ENCODE data around the gene CPLANE1.
"Not testable (repeated sequence)": the region's sequence is repeated elsewhere in the genome, so short reads cannot be mapped to it uniquely, and the experiment has no call there.

The CPLANE1 gene

DNA sequence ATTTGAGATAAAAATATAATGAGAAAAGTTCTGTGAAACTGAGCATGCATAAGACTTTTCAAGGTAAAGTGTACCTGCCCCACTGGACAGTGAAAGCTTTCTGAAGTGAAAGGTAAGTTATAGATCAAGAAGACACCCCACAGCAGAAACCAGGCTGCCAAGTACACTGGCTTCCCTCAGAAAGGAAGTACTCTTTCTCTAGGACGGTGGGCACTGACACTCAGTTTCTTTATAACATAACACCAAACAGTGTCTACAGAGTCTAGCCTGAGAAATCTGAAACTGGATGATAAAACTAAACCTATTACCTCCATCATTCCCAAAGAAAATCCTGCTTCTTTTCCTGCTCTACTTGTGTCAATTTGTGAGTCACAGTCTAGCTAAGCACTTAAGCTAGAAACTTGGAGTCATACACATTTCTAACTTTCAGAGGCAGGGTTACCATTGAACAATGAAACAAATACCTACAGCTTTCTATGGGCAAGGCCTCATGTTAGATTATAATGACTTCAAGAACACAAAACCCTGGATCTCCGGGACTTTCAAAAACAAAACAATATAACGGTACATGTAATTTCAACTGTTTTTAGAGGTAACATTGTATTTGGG is 136.7 kb downstream of the CPLANE1 start:
- no peak for DNase-seq

DNA sequence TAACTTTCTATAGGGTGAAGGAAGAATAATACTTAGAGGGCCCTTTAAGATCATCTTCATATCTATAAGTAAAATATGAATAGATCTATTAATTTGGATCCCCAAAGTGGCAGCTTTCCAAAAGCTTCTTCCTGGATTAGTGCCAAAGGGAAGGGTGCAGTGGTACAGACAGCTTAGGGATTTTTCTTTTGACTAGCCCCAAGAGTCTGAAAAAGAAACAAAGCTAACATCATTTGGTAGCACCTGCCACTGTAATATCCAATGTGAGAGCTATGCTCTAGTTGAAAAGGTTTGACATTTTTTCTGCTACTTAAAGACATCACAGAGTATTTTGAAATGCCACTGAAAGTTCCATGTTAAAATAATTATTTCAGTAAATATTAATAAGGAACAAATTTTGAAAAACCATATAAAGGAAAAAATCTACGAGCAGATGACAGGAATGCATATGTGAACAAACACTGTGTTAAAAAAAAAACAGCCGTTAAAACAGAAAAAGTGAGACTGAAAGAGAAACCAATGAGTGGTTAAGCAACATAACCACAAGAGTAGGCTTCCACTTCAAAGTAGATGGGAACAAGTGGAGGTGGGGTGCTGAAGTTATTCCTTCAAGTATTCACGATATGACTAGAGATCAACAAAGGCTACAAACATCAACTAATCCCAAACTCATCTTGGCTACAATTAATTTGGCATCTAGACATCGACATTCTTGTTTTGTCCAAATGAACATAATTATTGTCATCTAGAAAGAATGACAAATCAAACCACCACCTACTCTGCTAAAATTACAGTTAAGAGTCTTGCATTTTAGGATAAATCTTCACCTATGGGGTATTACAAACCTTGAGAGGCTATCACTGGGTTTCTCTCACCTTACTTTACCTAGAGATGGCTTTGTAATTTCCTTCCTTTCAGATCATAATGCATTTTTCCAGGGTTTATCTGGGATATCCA is 137.5 kb downstream of the CPLANE1 start:
- no peak for DNase-seq

DNA sequence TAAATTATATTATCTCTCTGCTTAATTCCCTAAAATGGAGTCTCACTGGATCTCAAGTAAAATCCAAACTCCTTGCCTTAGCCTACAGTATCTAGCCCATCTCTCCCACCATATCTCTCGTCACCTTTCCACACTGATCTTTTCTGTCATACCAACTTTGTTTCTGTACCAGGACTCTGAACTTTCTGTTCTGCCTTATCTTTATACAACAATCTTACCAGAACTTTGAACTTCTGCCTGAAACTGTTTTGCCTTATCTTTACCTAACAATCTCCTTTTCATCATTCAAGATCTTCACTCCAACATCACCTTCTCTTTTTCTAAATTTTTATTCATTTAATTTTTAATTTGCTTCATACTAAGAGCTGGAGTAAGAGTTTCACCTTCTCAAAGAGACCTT is 139.0 kb downstream of the CPLANE1 start:
- DNase-seq, result no peak

DNA sequence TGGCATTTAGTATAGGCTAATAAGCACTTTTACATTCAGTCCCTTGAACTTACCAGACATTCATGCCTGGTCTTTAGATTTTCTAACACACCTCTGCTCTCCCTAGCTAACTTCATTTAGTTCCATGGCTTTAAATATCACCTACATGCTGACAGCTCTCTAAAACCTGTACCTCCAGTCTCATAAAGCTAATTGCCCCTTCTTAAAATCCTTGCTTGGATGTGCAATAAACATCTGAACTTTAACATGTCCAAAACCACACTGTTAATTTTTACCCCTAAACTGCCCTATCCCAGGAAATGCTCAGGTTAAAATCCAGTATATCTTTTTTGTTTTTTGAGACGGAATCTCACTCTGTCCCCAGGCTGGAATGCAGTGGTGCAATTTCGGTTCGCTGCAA is 139.8 kb downstream of the CPLANE1 start:
- DNase-seq, result no peak

DNA sequence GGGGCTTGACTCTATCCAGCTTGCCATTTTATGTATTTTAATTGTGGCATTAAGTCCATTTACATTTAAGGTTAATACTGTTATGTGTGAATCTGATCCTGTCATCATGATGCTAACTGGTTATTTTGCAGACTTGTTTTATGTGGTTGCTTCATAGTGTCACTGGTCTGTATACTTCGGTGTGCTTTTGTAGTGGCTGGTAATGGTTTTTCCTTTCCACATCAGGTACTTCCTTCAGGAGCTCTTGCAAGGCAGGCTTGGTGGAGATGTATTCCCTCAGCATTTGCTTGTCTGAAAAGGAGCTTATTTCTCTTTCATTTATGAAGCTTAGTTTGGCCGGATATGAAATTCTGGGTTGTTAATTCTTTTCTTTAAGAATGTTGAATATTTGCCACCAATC is 145.9 kb downstream of the CPLANE1 start:
- DNase-seq, result no peak

DNA sequence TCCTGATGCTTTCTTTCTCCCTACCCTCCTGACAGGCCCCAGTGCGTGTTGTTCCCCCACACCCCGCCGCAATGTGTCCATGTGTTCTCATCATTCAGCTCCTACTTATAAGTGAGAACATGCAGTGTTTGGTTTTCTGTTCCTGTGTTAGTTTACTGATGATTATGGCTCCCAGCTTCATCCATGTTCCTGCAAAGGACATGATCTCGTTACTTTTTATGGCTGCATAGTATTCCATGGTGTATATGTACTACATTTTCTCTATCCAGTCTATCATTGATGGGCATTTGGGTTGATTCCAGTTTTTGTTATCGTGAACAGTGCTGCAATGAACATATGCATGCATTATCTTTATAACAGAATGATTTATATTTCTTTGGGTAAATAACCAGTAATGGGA is 149.9 kb downstream of the CPLANE1 start:
- not testable (repeated sequence) for DNase-seq

DNA sequence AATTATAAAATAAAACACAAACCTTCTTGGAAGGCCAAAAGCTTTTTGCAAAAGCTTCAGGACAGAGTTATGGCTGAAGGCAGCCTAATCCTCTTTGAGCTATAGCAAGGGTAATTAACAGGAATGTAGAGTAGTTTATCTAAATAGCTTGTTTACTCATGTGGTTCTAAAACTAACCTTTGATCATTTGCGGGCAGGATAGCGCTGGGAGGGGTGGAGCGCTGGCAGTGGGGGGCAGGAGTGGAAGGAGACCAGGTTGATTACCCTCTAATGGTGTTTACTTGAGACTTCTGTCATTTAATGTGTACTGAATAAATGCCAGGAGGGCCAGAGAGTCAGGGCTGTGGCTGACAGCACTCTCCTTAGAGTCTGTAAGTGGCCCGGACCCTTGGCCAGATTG is 155.4 kb downstream of the CPLANE1 start:
- not testable (repeated sequence) for DNase-seq

DNA sequence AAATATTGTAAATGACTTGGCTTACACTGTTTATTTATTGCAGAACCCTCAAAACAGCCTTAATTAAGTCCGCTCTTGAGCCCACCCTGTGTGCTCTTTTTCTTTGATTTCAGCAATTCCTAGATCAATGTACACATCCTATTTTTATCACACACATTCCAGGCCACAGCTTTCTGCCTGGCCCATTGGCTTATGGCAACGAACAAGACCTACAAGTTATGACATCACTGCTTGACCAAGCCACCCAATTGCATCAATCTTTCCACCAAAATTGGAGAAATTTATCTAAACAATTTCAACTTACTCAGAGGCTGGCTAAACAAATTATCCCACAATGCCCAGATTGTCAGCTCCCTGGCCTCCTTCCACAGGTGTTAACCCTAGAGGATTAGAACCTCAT is 158.4 kb downstream of the CPLANE1 start:
- DNase-seq, result no peak

DNA sequence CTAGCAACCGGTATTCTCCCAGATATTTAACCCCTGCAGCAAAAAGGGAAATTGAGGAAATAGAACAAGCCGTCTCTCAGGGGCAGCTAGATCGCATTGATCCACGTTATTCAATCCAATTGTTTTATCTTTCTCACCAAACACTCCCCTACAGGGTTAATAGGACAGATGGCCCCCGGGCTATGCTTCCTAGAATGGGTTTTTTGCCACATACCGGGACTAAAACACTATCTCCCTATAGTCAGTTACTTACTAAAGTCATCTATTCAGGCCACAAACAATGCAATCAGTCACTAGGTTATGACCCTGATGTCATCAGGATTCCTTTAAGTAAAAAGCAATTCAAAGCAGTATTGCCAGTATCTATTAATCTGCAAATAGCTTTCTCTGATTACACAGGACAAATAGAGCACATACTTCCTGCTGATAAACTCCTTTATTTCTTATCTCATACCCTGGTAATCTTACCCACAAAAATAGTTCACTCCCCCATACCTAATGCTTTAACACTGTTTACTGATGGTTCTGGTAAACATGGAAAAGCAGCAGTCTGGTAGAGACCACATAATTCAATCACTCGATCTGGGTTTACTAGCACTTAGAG is 159.0 kb downstream of the CPLANE1 start:
- no peak for DNase-seq

DNA sequence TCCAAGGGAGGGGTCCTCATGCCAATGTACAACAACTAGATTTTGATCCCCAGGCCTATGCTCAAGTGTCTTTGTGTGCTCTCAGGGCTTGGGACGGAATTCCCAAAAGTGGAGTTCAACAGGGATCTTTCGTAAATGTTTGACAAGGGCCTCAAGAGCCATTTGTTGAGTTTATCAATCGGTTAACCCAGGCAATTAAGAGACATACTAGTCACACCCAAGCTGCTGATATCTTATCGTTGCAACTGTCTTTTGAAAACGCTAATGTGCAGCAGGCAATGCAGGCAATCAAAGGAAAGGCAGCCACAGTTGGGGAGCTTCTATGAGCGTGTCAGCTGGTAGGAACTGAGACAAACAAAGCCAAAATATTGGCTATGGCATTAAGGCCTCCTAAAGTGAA is 161.2 kb downstream of the CPLANE1 start:
- no peak for DNase-seq

DNA sequence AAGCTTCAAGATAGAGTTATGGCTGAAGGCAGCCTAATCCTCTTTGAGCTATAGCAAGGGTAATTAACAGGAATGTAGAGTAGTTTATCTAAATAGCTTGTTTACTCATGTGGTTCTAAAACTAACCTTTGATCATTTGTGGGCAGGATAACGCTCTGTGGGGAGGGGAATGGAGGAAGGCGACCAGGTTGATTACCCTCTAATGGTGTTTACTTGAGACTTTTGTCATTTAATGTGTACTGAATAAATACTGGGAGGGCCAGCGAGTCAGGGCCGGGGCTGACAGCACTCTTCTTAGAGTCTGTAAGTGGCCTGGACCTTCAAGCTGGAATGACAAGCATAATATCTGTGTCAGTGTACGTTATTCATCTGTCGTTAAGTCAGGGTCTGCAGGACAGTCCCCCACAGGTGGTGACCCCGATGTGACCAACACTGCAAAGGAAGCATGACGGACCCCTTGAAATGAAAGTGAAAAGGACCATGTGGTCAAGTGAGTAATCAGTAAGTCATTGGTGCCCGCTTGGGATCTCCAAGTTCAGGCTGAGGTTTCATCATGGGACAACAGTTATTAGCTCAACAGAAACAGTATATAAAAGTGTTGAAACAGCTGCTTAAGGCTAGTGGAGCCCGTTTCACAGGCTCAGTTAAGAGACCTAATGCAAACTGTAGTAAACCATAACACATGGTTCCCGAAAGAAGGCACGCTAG is 162.6 kb downstream of the CPLANE1 start:
- DNase-seq, result no peak

DNA sequence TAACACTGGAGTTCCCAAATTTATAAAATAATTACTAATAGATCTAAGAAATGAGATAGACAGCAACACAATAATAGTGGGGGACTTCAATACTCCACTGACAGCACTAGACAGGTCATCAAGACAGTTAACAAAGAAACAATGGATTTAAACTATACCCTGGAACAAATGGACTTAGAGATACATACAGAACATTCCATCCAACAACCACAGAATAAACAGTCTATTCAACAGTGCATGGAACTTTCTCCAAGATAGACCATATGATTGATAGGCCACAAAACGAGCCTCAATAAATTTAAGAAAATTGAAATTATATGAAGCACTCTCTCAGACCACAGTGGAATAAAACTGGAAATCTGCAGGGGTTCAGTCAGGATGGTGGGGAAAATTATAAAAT is 163.2 kb downstream of the CPLANE1 start:
- not testable (repeated sequence) for DNase-seq

DNA sequence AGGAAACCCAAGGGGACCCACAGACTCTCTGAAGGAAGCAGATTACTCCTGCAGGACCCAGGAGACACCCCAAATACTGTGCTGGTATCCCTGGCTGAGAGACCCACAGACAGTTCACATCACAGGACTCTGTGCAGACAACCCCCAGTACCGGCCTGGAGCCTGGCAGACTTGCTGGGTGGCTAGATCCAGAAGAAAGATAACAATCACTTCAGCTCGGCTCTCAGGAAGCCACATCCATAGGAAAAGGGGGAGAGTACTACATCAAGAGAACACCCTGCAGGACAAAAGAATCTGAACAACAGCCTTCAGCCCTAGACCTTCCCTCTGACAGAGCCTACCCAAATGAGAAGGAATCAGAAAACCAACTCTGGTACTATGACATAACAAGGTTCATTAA is 166.2 kb downstream of the CPLANE1 start:
- DNase-seq, result not testable (repeated sequence)

DNA sequence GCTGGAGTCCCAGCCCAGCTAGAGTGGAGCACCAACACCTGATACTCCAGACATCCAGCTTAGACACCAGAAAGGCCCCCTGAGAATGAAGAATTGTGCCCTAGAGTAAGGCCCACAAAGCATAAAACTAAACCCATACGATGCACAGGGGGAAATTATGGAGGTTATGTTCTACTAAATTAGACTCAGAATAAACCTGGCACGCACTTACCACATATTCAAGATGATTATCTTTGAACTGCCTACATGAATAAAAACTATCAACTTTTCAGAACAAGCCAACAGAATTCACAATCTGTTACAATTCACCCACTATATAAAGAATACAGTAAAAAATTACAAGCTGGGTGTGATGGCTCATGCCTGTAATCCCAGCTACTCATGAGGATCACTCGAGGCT is 168.5 kb downstream of the CPLANE1 start:
- DNase-seq, result no peak

DNA sequence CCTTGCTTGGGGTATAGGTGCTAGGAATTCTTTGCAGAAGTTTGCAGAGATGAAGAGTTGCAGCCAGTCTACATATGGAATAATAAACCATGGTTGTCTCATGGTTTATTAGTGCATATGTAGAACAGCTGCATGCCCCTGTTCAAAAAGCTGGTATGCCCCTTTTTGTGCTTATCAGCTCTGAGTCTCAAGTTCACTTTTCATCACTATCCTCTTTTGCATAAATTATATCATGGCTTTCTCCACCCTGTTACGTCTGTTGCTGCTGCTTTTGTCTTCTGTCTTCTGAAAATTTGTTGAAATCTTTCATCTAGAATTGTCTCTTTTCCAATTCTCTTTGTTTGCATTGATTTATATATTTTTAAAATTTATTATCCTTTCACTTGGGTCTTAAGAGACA is 172.0 kb downstream of the CPLANE1 start:
- DNase-seq, result no peak

DNA sequence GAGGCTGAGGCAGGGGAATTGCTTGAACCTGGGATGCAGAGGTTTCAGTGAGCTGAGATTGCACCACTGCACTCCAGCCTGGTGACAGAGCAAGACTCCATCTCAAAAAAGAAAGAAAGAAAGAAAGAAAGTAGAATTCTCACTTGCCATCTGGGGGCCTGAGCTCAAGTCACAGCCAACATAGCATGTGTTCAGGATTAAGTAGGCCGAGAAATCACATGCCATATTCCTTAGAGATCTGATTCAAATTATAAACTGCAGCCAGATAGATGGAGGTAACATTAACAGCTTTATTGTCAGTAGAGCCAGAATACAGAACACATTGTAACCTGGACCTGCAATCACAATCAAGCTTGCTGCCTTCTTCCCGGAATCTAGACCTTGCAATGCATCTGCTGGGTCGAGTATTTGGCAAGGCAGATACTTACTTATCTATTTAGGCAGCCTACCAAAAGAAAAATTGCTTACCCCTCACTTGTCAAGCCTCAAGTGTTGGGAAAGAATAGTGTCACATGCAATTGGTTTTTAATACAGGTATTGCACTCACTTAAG is 173.7 kb downstream of the CPLANE1 start:
- no peak for DNase-seq

DNA sequence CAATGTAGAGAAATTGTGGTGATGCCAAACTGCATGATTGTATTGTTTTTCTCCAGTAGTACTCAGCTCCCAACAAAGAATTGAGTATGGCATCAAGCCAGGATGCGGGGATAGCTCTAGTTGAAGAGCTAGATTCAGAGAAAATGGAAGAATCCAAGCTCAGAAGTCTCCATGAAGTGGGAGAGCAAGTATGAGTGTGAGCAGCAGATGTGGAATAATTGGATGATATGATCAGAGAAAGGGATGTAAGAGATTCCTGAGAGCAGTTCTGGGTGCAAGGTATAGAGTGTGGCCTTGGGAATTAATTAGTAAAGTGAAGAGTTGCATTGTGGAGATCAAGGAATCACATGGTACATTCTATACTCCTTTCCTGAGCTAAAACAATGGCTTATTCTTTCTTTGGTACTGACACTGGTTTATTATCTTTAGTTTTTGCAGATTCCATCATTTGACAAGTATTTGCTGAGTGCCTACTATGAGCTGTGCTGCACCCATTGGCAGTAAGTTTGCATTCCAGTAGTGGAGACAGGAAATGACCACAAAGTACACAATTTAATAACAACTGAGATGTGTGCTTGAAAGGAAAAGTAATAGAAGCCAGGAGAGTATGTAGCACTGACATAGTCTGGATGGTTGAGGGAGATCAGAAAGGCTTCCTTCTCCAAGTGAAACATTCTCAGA is 177.1 kb downstream of the CPLANE1 start:
- no peak for DNase-seq

DNA sequence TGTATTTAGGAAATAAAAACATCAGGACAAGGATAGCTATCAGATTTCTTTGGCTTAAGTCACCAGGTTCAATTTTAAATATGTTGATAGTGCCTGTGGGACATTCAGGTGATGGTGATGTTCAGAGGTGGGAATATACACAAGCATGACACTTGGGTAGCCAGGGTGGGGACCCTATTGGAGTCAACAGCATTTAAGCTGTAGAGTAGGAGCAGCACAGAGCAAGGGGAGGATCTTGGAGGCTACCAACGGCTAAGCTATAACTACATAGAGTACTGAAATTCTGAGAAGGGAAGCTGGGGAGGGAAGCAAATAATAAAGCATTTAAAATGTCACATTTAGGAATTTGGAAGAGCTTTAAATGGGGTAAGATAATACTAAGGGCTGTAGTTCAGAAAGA is 177.7 kb downstream of the CPLANE1 start:
- DNase-seq, result peak; percentile 6

DNA sequence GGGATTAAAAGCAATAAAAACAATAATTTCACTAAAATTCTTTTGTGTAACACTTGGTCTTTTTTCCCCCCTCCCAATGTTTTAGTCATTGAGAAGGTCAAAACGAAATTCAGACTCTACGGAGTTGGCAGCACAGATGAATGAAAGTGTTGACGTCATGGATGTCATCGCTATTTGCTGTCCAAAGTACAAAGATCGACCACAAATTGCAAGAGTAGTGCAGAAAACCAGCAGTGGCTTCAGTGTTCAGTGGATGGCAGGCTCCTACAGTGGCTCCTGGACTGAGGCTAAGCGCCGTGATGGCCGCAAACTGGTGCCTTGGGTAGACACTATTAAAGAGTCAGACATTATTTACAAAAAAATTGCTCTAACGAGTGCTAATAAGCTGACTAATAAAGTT is 184.7 kb downstream of the CPLANE1 start:
- no peak for DNase-seq

DNA sequence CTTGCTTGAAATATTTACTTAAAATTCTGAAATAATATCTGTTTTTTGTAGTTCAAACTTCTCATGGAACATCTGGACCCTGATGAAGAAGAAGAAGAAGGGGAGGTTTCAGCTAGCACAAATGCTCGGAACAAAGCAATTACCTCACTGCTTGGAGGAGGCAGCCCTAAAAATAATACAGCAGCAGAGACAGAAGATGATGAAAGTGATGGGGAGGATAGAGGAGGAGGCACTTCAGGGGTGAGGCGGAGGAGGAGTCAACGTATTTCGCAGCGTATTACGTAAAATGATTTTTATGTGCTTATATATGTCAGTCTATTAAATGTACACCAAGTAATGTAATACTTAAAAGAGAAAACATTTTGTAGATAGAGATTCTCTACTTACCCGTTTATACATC is 185.4 kb downstream of the CPLANE1 start:
- DNase-seq, result no peak

DNA sequence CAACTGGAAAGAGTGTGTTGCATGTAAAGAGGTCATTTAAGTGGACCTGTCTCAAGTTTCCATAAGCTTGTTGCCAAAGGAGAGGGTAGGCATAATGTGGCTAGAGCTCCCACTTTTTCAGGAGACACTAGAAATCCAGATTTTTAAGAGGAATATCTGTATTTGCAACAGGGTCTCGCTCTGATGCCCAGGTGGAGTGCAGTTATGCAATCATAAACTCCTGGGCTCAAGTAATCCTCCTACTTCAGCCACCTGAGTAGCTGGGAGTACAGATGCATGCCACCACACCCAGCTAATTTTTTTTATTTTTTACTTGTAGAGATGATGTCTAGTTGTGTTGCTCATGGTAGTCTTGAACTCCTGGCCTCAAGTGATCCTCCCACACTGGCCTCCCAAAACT is 189.1 kb downstream of the CPLANE1 start:
- no peak for DNase-seq

DNA sequence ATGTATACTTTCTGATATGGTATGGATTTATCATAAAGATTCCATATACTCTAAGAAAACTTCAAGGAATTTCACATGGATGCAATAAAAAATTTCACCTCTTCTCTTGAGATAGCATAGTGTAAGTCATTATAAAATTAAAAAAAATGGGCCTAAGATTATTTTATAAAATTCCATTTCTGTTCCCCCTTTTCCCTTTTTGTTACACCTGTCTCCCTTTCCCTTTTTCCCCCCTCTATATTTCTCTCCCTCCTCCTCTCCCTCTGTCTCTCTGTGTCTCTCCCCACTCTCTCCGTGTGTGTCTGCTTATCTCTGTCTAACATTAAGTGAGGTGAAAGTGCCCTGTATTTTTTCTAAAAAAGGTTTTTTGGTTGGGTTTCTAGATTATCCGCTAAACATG is 192.4 kb downstream of the CPLANE1 start:
- DNase-seq, result no peak

All from DMS 273 treated with DMSO at 0.1 percent for 48 hours (cell line).